CD4-positive, alpha-beta T cell (primary cell): Measurements from ENCODE around the gene ARFRP1. TPM values are rescaled to one million over a fixed set of nuclear protein-coding genes. Genes with fewer than 3 reads are reported as not detected.

Experiments used
- ATAC-seq: fragments of 200-7000 bp; cut with Tn5 transposase; one replicate; pipeline ENCODE4 v1.10.0; 2022; ENCODE audit warnings: mild to moderate bottlenecking; ENCODE audit not compliant: poor library complexity
- CTCF ChIA-PET: fragments of 350-600 bp; sonication (Branson Sonifier 250); formaldehyde crosslinking; loops from one replicate; lab custom pipeline; 2021; ENCODE audit warnings: antibody characterized with exemption, inconsistent platforms; lab: Charles Lee
- POLR2A ChIA-PET: fragments of 350-600 bp; sonication (Branson Sonifier 250); formaldehyde crosslinking; loops from one replicate; lab custom pipeline; 2021; ENCODE audit warnings: antibody characterized with exemption, inconsistent platforms; lab: Charles Lee
- DNase-seq, 14 experiments: peaks; one replicate each; pipeline ENCODE4 v3.0.0-alpha.2; 2013 to 2020; ENCODE audit warnings: mixed read lengths in 2 of 14
- H3K27ac ChIP-seq, 2 donors: one replicate each; pipeline versions ENCODE4 v1.5.1 to v1.7.0; 2013; ENCODE audit warnings: low read length in 2 of 2, low read depth in 1 of 2, mild to moderate bottlenecking in 1 of 2
- H3K27me3 ChIP-seq, 2 experiments: 1 replicate in 1 of 2; 2 replicates in 1 of 2; pipeline versions ENCODE4 v1.6.1 to v1.7.0; 2013; ENCODE audit warnings: low read length in 2 of 2, control low read depth in 1 of 2, mild to moderate bottlenecking in 1 of 2, moderate library complexity in 1 of 2; ENCODE audit not compliant: insufficient read depth in 2 of 2, control insufficient read depth in 1 of 2
- H3K36me3 ChIP-seq: one replicate; pipeline ENCODE4 v1.6.1; 2013; ENCODE audit warnings: low read length, control low read depth; ENCODE audit not compliant: insufficient read depth
- H3K4me1 ChIP-seq: one replicate; pipeline ENCODE4 v1.6.1; 2013; ENCODE audit warnings: low read length, control low read depth; ENCODE audit not compliant: insufficient read depth
- H3K4me3 ChIP-seq: one replicate; pipeline ENCODE4 v1.5.1; 2013; ENCODE audit warnings: mild to moderate bottlenecking, low read length, moderate library complexity
- H3K9me3 ChIP-seq, 2 experiments: 1 replicate in 1 of 2; 2 replicates in 1 of 2; pipeline versions ENCODE4 v1.6.1 to v1.7.0; 2013; ENCODE audit warnings: low read length in 2 of 2, mild to moderate bottlenecking in 2 of 2, control low read depth in 1 of 2, moderate library complexity in 1 of 2; ENCODE audit not compliant: control insufficient read depth in 1 of 2, insufficient read depth in 1 of 2
- H3K27ac Mint-ChIP-seq: one replicate; pipeline ENCODE4 v1.8.0; 2020; ENCODE audit warnings: mixed read lengths
- H3K27me3 Mint-ChIP-seq: one replicate; pipeline ENCODE4 v1.8.0; 2021; ENCODE audit warnings: mixed read lengths
- H3K36me3 Mint-ChIP-seq: one replicate; pipeline ENCODE4 v1.8.0; 2021; ENCODE audit warnings: low read depth, mixed read lengths
- H3K4me1 Mint-ChIP-seq: one replicate; pipeline ENCODE4 v1.8.0; 2021; ENCODE audit warnings: low read depth, mixed read lengths
- H3K4me3 Mint-ChIP-seq: one replicate; pipeline ENCODE4 v1.8.0; 2020; ENCODE audit warnings: mild to moderate bottlenecking, mixed read lengths
- H3K9me3 Mint-ChIP-seq: one replicate; pipeline ENCODE4 v1.8.0; 2020; ENCODE audit warnings: mixed read lengths
- CTCF ChIP-seq: fragments of 200-600 bp; IDR thresholded peaks from one replicate; pipeline ENCODE4 v1.8.0; 2022; ENCODE audit warnings: antibody characterized with exemption, mild to moderate bottlenecking
- intact Hi-C, 2 experiments: fragments of 100-400 bp; cut with DNase I in 1 of 2; cut with micrococcal nuclease in 1 of 2; formaldehyde crosslinking; loops; one replicate each; pipeline versions ENCODE4 v1.15.1 to v1.9.0; 2023 to 2025; cut with DNase I, micrococcal nuclease
- total RNA-seq, 174 experiments: library from RNA in 2 of 174; stranded (reverse) in 2 of 174; gene quantifications; one replicate each; pipeline ENCODE4 v1.2.3 and lab custom pipeline; 2021 to 2026

The ARFRP1 gene
- total RNA-seq, 2 experiments from 2014 or later: 34.5 to 35.7 TPM

- no peaks in the 10 kb centered on the region for H3K9me3 ChIP-seq
- H3K27me3 Mint-ChIP-seq: no peaks in the 10 kb centered on the region
- peaks cover 52% of the 10 kb centered on the region for H3K4me1 ChIP-seq
- no peak for TF ChIP-seq CTCF
- ATAC-seq: no peak
- POLR2A ChIA-PET: interaction anchor here (0.8 kb wide), 1 partner anchor 37 kb away, joined by 3 read pairs; no protein-coding TSS in a partner anchor
- peak in 1 of 14 experiments; percentile 24 for DNase-seq
- H3K4me1 Mint-ChIP-seq: peaks cover 17% of the 10 kb centered on the region
- H3K9me3 Mint-ChIP-seq: no peaks in the 10 kb centered on the region
- H3K36me3 ChIP-seq: peaks cover 41% of the 10 kb centered on the region
- H3K27ac Mint-ChIP-seq: no peak overlapping the region
- H3K36me3 Mint-ChIP-seq: peaks cover 27% of the 10 kb centered on the region
- CTCF ChIA-PET: no interaction called here
- no peaks in the 10 kb centered on the region for H3K27me3 ChIP-seq
- H3K4me3 Mint-ChIP-seq: no peak overlapping the region
- intact Hi-C loops: loop anchor here in 1 of 2 experiments (10.0 kb wide), 1 partner anchor 271 kb away; the partner anchor contains the start of gene SAMD10
- H3K4me3 ChIP-seq: no peak overlapping the region
- H3K27ac ChIP-seq: no peak overlapping the region
Measured at GRCh38 chr20:63703471-63703975, 4.3 kb downstream of the ARFRP1 start.

GRCh38 chr20:63702751-63703470 lies 4.9 kb downstream of the ARFRP1 start:
- Histone ChIP-seq H3K27ac (no peak overlapping the region), H3K4me3 (no peak overlapping the region), H3K4me1 (peaks cover 53% of the 10 kb centered on the region), H3K27me3 (no peaks in the 10 kb centered on the region), H3K36me3 (peaks cover 41% of the 10 kb centered on the region), H3K9me3 (no peaks in the 10 kb centered on the region)
- POLR2A ChIA-PET: no interaction called here
- intact Hi-C loops: loop anchor here in 1 of 2 experiments (10.0 kb wide), 1 partner anchor 272 kb away; the partner anchor contains the start of gene SAMD10
- no peak overlapping the region for H3K4me3 Mint-ChIP-seq
- no peaks in the 10 kb centered on the region for H3K9me3 Mint-ChIP-seq
- ATAC-seq (no peak), DNase-seq (peak in 1 of 14 experiments; percentile 16)
- H3K27me3 Mint-ChIP-seq: no peaks in the 10 kb centered on the region
- H3K4me1 Mint-ChIP-seq: peaks cover 15% of the 10 kb centered on the region
- peaks cover 27% of the 10 kb centered on the region for H3K36me3 Mint-ChIP-seq
- CTCF ChIA-PET: no interaction called here
- no peak overlapping the region for H3K27ac Mint-ChIP-seq
- no peak for TF ChIP-seq CTCF

- Histone ChIP-seq H3K36me3 (peaks cover 41% of the 10 kb centered on the region), H3K9me3 (no peaks in the 10 kb centered on the region), H3K4me1 (peaks cover 60% of the 10 kb centered on the region), H3K27ac (peak overlapping the region in 1 of 2 donors; percentile 21), H3K27me3 (no peaks in the 10 kb centered on the region), H3K4me3 (no peak overlapping the region)
- Mint-ChIP-seq H3K4me3 (no peak overlapping the region), H3K27me3 (no peaks in the 10 kb centered on the region), H3K36me3 (peaks cover 25% of the 10 kb centered on the region), H3K9me3 (no peaks in the 10 kb centered on the region), H3K27ac (peak overlapping the region; percentile 14), H3K4me1 (peaks cover 13% of the 10 kb centered on the region)
- ATAC-seq: no peak
- intact Hi-C loops: loop anchor here in 1 of 2 experiments (10.0 kb wide), 1 partner anchor 273 kb away; the partner anchor contains the start of gene SAMD10
- peak in 2 of 14 experiments; percentile 1 to 24 for DNase-seq
- POLR2A ChIA-PET: no interaction called here
- TF ChIP-seq CTCF: no peak
- CTCF ChIA-PET: no interaction called here
Measured at GRCh38 chr20:63702036-63702665, 5.6 kb downstream of the ARFRP1 start.
